IPS-NIHi11 (cell line): ENCODE data around the gene RARA.

Experiments used
- DNase-seq: peaks from one replicate; pipeline ENCODE4 v3.0.0; 2012; ENCODE audit warnings: mixed read lengths, low spot score

Gene RARA

GRCh38 chr17:40345994-40346764 lies 37.2 kb downstream of the RARA start:
- DNase-seq: no peak

GRCh38 chr17:40346765-40347158 lies 37.8 kb downstream of the RARA start:
- no peak for DNase-seq

- DNase-seq: no peak
Observed at GRCh38 chr17:40347319-40348135, 38.5 kb downstream of the RARA start.

GRCh38 chr17:40348136-40348504 lies 39.1 kb downstream of the RARA start:
- DNase-seq: no peak

- DNase-seq: no peak
Observed at GRCh38 chr17:40348562-40349476, 39.8 kb downstream of the RARA start.

GRCh38 chr17:40349477-40349894 lies 40.5 kb downstream of the RARA start:
- no peak for DNase-seq

GRCh38 chr17:40349895-40350688 lies 41.1 kb downstream of the RARA start:
- no peak for DNase-seq

- DNase-seq: no peak
Observed at GRCh38 chr17:40350689-40351358, 41.8 kb downstream of the RARA start.

GRCh38 chr17:40351359-40352236 lies 42.6 kb downstream of the RARA start:
- no peak for DNase-seq

- DNase-seq: no peak
Observed at GRCh38 chr17:40352237-40352778, 43.3 kb downstream of the RARA start.

GRCh38 chr17:40352779-40353394 lies 43.9 kb downstream of the RARA start:
- DNase-seq: no peak

GRCh38 chr17:40354221-40355122 lies 45.5 kb downstream of the RARA start:
- no peak for DNase-seq

- peak; percentile 94 for DNase-seq
Observed at GRCh38 chr17:40355123-40355803, 46.3 kb downstream of the RARA start.

- DNase-seq: no peak
Observed at GRCh38 chr17:40355804-40356758, 47.1 kb downstream of the RARA start.

- DNase-seq: no peak
Observed at GRCh38 chr17:40356990-40357881, 48.3 kb downstream of the RARA start.
